Mesothelial cell of epicardium (in vitro differentiated cells): ENCODE measurements around the gene CT47B1. TPM values are rescaled to one million over a fixed set of nuclear protein-coding genes. Genes with fewer than 3 reads are reported as not detected.

Source experiments
- DNase-seq, 2 experiments: peaks; one replicate each; pipeline ENCODE4 v3.0.0; 2021; ENCODE audit warnings: low spot score in 2 of 2; ENCODE audit not compliant: unreplicated experiment in 2 of 2
- H3K27ac Mint-ChIP-seq: 2 replicates; pipeline ENCODE4 v1.8.0; 2021; ENCODE audit warnings: mixed read lengths
- H3K27me3 Mint-ChIP-seq: 2 replicates; pipeline ENCODE4 v1.8.0; 2021; ENCODE audit warnings: low read depth, mixed read lengths
- H3K36me3 Mint-ChIP-seq: 2 replicates; pipeline ENCODE4 v1.8.0; 2021; ENCODE audit warnings: mixed read lengths
- H3K4me1 Mint-ChIP-seq: 2 replicates; pipeline ENCODE4 v1.8.0; 2021; ENCODE audit warnings: mixed read lengths
- H3K4me3 Mint-ChIP-seq: 2 replicates; pipeline ENCODE4 v1.8.0; 2021; ENCODE audit warnings: mild to moderate bottlenecking, moderate library complexity, mixed read lengths
- H3K9me3 Mint-ChIP-seq: 2 replicates; pipeline ENCODE4 v1.8.0; 2021; ENCODE audit warnings: mixed read lengths
- CTCF ChIP-seq: fragments of 200-600 bp; sonication (generic); IDR thresholded peaks from one replicate; pipeline ENCODE4 v1.5.0; 2021; ENCODE audit warnings: antibody characterized with exemption; ENCODE audit not compliant: unreplicated experiment
- total RNA-seq: library from RNA; stranded (reverse); gene quantifications from 3 replicates; pipeline ENCODE4 v1.2.1, GENCODE V29; 2021

CT47B1 gene
- total RNA-seq, 1 donor from 2014 or later, result not detected

- no peak overlapping the region for H3K4me3 Mint-ChIP-seq
- no peaks in the 10 kb centered on the region for H3K4me1 Mint-ChIP-seq
- no peak for TF ChIP-seq CTCF
- H3K27ac Mint-ChIP-seq, result no peak overlapping the region
- H3K36me3 Mint-ChIP-seq, result no peaks in the 10 kb centered on the region
- peaks cover 6% of the 10 kb centered on the region for H3K27me3 Mint-ChIP-seq
- peaks cover 41% of the 10 kb centered on the region for H3K9me3 Mint-ChIP-seq
- DNase-seq, result no peak
Measured at GRCh38 chrX:120825146-120825545, 50.5 kb downstream of the CT47B1 start.

GRCh38 chrX:120824021-120824420, 51.6 kb downstream of the CT47B1 start:
- TF ChIP-seq CTCF, result no peak
- no peaks in the 10 kb centered on the region for H3K36me3 Mint-ChIP-seq
- H3K4me1 Mint-ChIP-seq, result no peaks in the 10 kb centered on the region
- H3K27me3 Mint-ChIP-seq, result peaks cover 5% of the 10 kb centered on the region
- H3K27ac Mint-ChIP-seq, result no peak overlapping the region
- peaks cover 39% of the 10 kb centered on the region for H3K9me3 Mint-ChIP-seq
- no peak for DNase-seq
- H3K4me3 Mint-ChIP-seq, result no peak overlapping the region

GRCh38 chrX:120823556-120823955, 52.1 kb downstream of the CT47B1 start:
- TF ChIP-seq CTCF, result no peak
- peaks cover 5% of the 10 kb centered on the region for H3K27me3 Mint-ChIP-seq
- DNase-seq, result no peak
- no peak overlapping the region for H3K27ac Mint-ChIP-seq
- no peak overlapping the region for H3K4me3 Mint-ChIP-seq
- no peaks in the 10 kb centered on the region for H3K36me3 Mint-ChIP-seq
- peaks cover 37% of the 10 kb centered on the region for H3K9me3 Mint-ChIP-seq
- no peaks in the 10 kb centered on the region for H3K4me1 Mint-ChIP-seq

Other genes with a start within 250 kb of the CT47B1 start
- gene C1GALT1C1, start 245.8 kb downstream of the CT47B1 start, total RNA-seq, result 12.7 to 12.9 TPM (median 12.8 TPM) in 3 replicates
- gene CT47A11, start 61.3 kb upstream of the CT47B1 start, total RNA-seq, result not detected in 3 replicates
- gene CT47A10, start 66.2 kb upstream of the CT47B1 start, total RNA-seq, result not detected in 3 replicates
- gene CT47A9, start 71.0 kb upstream of the CT47B1 start, total RNA-seq, result not detected in 3 replicates
- not detected in 3 replicates for gene CT47A8, start 75.9 kb upstream of the CT47B1 start, total RNA-seq
- not detected in 3 replicates for gene CT47A7, start 80.7 kb upstream of the CT47B1 start, total RNA-seq
- gene CT47A6, start 85.6 kb upstream of the CT47B1 start, total RNA-seq, result not detected in 3 replicates
- not detected in 3 replicates for gene CT47A5, start 90.5 kb upstream of the CT47B1 start, total RNA-seq
- gene CT47A4, start 95.3 kb upstream of the CT47B1 start, total RNA-seq, result not detected in 3 replicates
- gene CT47A3, start 100.2 kb upstream of the CT47B1 start, total RNA-seq, result not detected in 3 replicates
- gene CT47A2, start 105.1 kb upstream of the CT47B1 start, total RNA-seq, result not detected in 3 replicates
- not detected in 3 replicates for gene CT47A1, start 109.9 kb upstream of the CT47B1 start, total RNA-seq
- gene GLUD2, start 171.7 kb upstream of the CT47B1 start, total RNA-seq, result 1.4 to 1.5 TPM (median 1.5 TPM) in 3 replicates